Tibial nerve (tissue), 4 donors: ENCODE results near the gene CBL.

Source experiments
- CTCF ChIP-seq, 5 experiments: fragments of 200-600 bp in 3 of 5; fragments of 450-650 bp in 2 of 5; sonication (generic) in 3 of 5; IDR thresholded peaks; one replicate each; pipeline ENCODE4 v1.5.1; 2016 to 2019; ENCODE audit warnings: antibody characterized with exemption in 5 of 5, mild to moderate bottlenecking in 3 of 5, moderate library complexity in 2 of 5
- EP300 ChIP-seq, 2 donors: sonication (generic); formaldehyde crosslinking; IDR thresholded peaks; one replicate each; pipeline ENCODE4 v1.6.1; 2017; ENCODE audit warnings: antibody characterized with exemption in 2 of 2, mild to moderate bottlenecking in 1 of 2

GRCh38 chr11:119297938-119298337 is 91.8 kb downstream of the CBL start:
- TF ChIP-seq CTCF (IDR thresholded peaks at IDR 0.05) (no peak), EP300 (IDR thresholded peaks at IDR 0.05) (no peak)
